Neuron (in vitro differentiated cells): ENCODE measurements around the gene UBAC2.

Experiments used
- H2AFZ ChIP-seq: one replicate; pipeline ENCODE4 v1.6.1; 2013; ENCODE audit warnings: low read depth, mild to moderate bottlenecking, inconsistent platforms, low read length, moderate library complexity
- H3K27me3 ChIP-seq: one replicate; pipeline ENCODE4 v1.6.1; 2013; ENCODE audit warnings: low read length; ENCODE audit not compliant: insufficient read depth
- H3K36me3 ChIP-seq: one replicate; pipeline ENCODE4 v1.6.1; 2013; ENCODE audit warnings: low read length; ENCODE audit not compliant: insufficient read depth
- H3K4me1 ChIP-seq: one replicate; pipeline ENCODE4 v1.6.1; 2013; ENCODE audit warnings: low read length; ENCODE audit not compliant: insufficient read depth
- H3K4me3 ChIP-seq: 2 replicates; pipeline ENCODE4 v1.5.1; 2013; ENCODE audit warnings: mild to moderate bottlenecking, low read length, moderate library complexity
- H3K9me3 ChIP-seq: one replicate; pipeline ENCODE4 v1.6.1; 2013; ENCODE audit warnings: low read length

UBAC2 gene

GRCh38 chr13:99278843-99279242, 78.2 kb downstream of the UBAC2 start:
- Histone ChIP-seq H3K27me3 (no peaks in the 10 kb centered on the region), H3K4me1 (no peaks in the 10 kb centered on the region), H3K9me3 (no peaks in the 10 kb centered on the region), H3K36me3 (no peaks in the 10 kb centered on the region), H3K4me3 (no peak overlapping the region), H2AFZ (no peak overlapping the region)

- H3K9me3 ChIP-seq = no peaks in the 10 kb centered on the region
- no peaks in the 10 kb centered on the region for H3K36me3 ChIP-seq
- H3K27me3 ChIP-seq = no peaks in the 10 kb centered on the region
- no peak overlapping the region for H2AFZ ChIP-seq
- H3K4me1 ChIP-seq = no peaks in the 10 kb centered on the region
- H3K4me3 ChIP-seq = no peak overlapping the region
Measured at GRCh38 chr13:99279637-99280036, 79.0 kb downstream of the UBAC2 start.

- no peak overlapping the region for H2AFZ ChIP-seq
- no peaks in the 10 kb centered on the region for H3K27me3 ChIP-seq
- no peaks in the 10 kb centered on the region for H3K9me3 ChIP-seq
- H3K36me3 ChIP-seq = no peaks in the 10 kb centered on the region
- H3K4me1 ChIP-seq = no peaks in the 10 kb centered on the region
- H3K4me3 ChIP-seq = no peak overlapping the region
Measured at GRCh38 chr13:99280166-99280565, 79.5 kb downstream of the UBAC2 start.

- Histone ChIP-seq H3K36me3 (no peaks in the 10 kb centered on the region), H3K27me3 (no peaks in the 10 kb centered on the region), H3K4me3 (no peak overlapping the region), H3K4me1 (no peaks in the 10 kb centered on the region), H2AFZ (no peak overlapping the region), H3K9me3 (no peaks in the 10 kb centered on the region)
Measured at GRCh38 chr13:99281811-99282263, 81.2 kb downstream of the UBAC2 start.

- Histone ChIP-seq H3K4me1 (no peaks in the 10 kb centered on the region), H3K4me3 (no peak overlapping the region), H2AFZ (no peak overlapping the region), H3K9me3 (no peaks in the 10 kb centered on the region), H3K36me3 (no peaks in the 10 kb centered on the region), H3K27me3 (no peaks in the 10 kb centered on the region)
Measured at GRCh38 chr13:99282264-99283231, 81.9 kb downstream of the UBAC2 start.

GRCh38 chr13:99285432-99286182, 85.0 kb downstream of the UBAC2 start:
- H3K4me1 ChIP-seq = no peaks in the 10 kb centered on the region
- no peaks in the 10 kb centered on the region for H3K36me3 ChIP-seq
- no peak overlapping the region for H2AFZ ChIP-seq
- H3K4me3 ChIP-seq = no peak overlapping the region
- no peaks in the 10 kb centered on the region for H3K9me3 ChIP-seq
- H3K27me3 ChIP-seq = no peaks in the 10 kb centered on the region

GRCh38 chr13:99287551-99287950, 86.9 kb downstream of the UBAC2 start:
- Histone ChIP-seq H3K4me3 (no peak overlapping the region), H3K9me3 (no peaks in the 10 kb centered on the region), H3K36me3 (no peaks in the 10 kb centered on the region), H3K27me3 (no peaks in the 10 kb centered on the region), H3K4me1 (no peaks in the 10 kb centered on the region), H2AFZ (no peak overlapping the region)

GRCh38 chr13:99288089-99288488, 87.4 kb downstream of the UBAC2 start:
- Histone ChIP-seq H2AFZ (no peak overlapping the region), H3K9me3 (no peaks in the 10 kb centered on the region), H3K27me3 (no peaks in the 10 kb centered on the region), H3K4me3 (no peak overlapping the region), H3K36me3 (no peaks in the 10 kb centered on the region), H3K4me1 (no peaks in the 10 kb centered on the region)

- Histone ChIP-seq H3K36me3 (no peaks in the 10 kb centered on the region), H3K4me1 (no peaks in the 10 kb centered on the region), H2AFZ (no peak overlapping the region), H3K4me3 (no peak overlapping the region), H3K9me3 (no peaks in the 10 kb centered on the region), H3K27me3 (no peaks in the 10 kb centered on the region)
Measured at GRCh38 chr13:99289271-99289670, 88.6 kb downstream of the UBAC2 start.

GRCh38 chr13:99289674-99290337, 89.2 kb downstream of the UBAC2 start:
- no peak overlapping the region for H2AFZ ChIP-seq
- H3K4me1 ChIP-seq = no peaks in the 10 kb centered on the region
- H3K27me3 ChIP-seq = no peaks in the 10 kb centered on the region
- H3K9me3 ChIP-seq = no peaks in the 10 kb centered on the region
- H3K36me3 ChIP-seq = no peaks in the 10 kb centered on the region
- H3K4me3 ChIP-seq = no peak overlapping the region

- Histone ChIP-seq H3K4me1 (no peaks in the 10 kb centered on the region), H2AFZ (no peak overlapping the region), H3K27me3 (no peaks in the 10 kb centered on the region), H3K9me3 (no peaks in the 10 kb centered on the region), H3K36me3 (no peaks in the 10 kb centered on the region), H3K4me3 (no peak overlapping the region)
Measured at GRCh38 chr13:99290894-99291293, 90.2 kb downstream of the UBAC2 start.

- Histone ChIP-seq H3K4me3 (no peak overlapping the region), H3K36me3 (no peaks in the 10 kb centered on the region), H2AFZ (no peak overlapping the region), H3K27me3 (no peaks in the 10 kb centered on the region), H3K4me1 (no peaks in the 10 kb centered on the region), H3K9me3 (no peaks in the 10 kb centered on the region)
Measured at GRCh38 chr13:99293178-99293577, 92.5 kb downstream of the UBAC2 start.

GRCh38 chr13:99294198-99294597, 93.5 kb downstream of the UBAC2 start:
- Histone ChIP-seq H3K4me1 (no peaks in the 10 kb centered on the region), H3K4me3 (no peak overlapping the region), H3K36me3 (no peaks in the 10 kb centered on the region), H3K9me3 (no peaks in the 10 kb centered on the region), H2AFZ (no peak overlapping the region), H3K27me3 (no peaks in the 10 kb centered on the region)
